ENCODE data around the gene BEND7.

The BEND7 gene

GRCh38 chr10:13457958-13458686, 70.7 kb downstream of the BEND7 start:
- Histone ChIP-seq H3K27me3 (replicated peaks; ENCODE audit: control insufficient read depth, insufficient read depth, low read length, poor library complexity, severe bottlenecking) (no peaks in the 10 kb centered on the region), H3K36me3 (ENCODE audit: control insufficient read depth, insufficient read depth, low read length) (no peaks in the 10 kb centered on the region), H3K9me3 (ENCODE audit: control insufficient read depth, low read length) (no peaks in the 10 kb centered on the region), H3K4me1 (ENCODE audit: control insufficient read depth, insufficient read depth, low read length, poor library complexity, severe bottlenecking) (no peaks in the 10 kb centered on the region), H3K27ac (ENCODE audit: insufficient read depth, low read length, poor library complexity, severe bottlenecking) (no peak overlapping the region), H3K4me3 (ENCODE audit: insufficient read depth, low read depth, low read length, poor library complexity, severe bottlenecking) (no peak overlapping the region)
- DNase-seq: no peak

GRCh38 chr10:13453896-13454295, 74.9 kb downstream of the BEND7 start:
- no peaks in the 10 kb centered on the region for H3K4me1 ChIP-seq (ENCODE audit: control insufficient read depth, insufficient read depth, low read length, poor library complexity, severe bottlenecking)
- H3K27ac ChIP-seq (ENCODE audit: insufficient read depth, low read length, poor library complexity, severe bottlenecking): no peak overlapping the region
- H3K36me3 ChIP-seq (ENCODE audit: control insufficient read depth, insufficient read depth, low read length): no peaks in the 10 kb centered on the region
- no peaks in the 10 kb centered on the region for H3K27me3 ChIP-seq (replicated peaks; ENCODE audit: control insufficient read depth, insufficient read depth, low read length, poor library complexity, severe bottlenecking)
- H3K9me3 ChIP-seq (ENCODE audit: control insufficient read depth, low read length): no peaks in the 10 kb centered on the region
- no peak for DNase-seq
- no peak overlapping the region for H3K4me3 ChIP-seq (ENCODE audit: insufficient read depth, low read depth, low read length, poor library complexity, severe bottlenecking)

- H3K4me1 ChIP-seq (ENCODE audit: control insufficient read depth, insufficient read depth, low read length, poor library complexity, severe bottlenecking): no peaks in the 10 kb centered on the region
- no peak for DNase-seq
- no peaks in the 10 kb centered on the region for H3K36me3 ChIP-seq (ENCODE audit: control insufficient read depth, insufficient read depth, low read length)
- no peak overlapping the region for H3K4me3 ChIP-seq (ENCODE audit: insufficient read depth, low read depth, low read length, poor library complexity, severe bottlenecking)
- H3K27me3 ChIP-seq (replicated peaks; ENCODE audit: control insufficient read depth, insufficient read depth, low read length, poor library complexity, severe bottlenecking): no peaks in the 10 kb centered on the region
- no peaks in the 10 kb centered on the region for H3K9me3 ChIP-seq (ENCODE audit: control insufficient read depth, low read length)
- no peak overlapping the region for H3K27ac ChIP-seq (ENCODE audit: insufficient read depth, low read length, poor library complexity, severe bottlenecking)
Observed at GRCh38 chr10:13450069-13450468, 78.7 kb downstream of the BEND7 start.

- DNase-seq: no peak
- Histone ChIP-seq H3K27ac (ENCODE audit: insufficient read depth, low read length, poor library complexity, severe bottlenecking) (no peak overlapping the region), H3K4me3 (ENCODE audit: insufficient read depth, low read depth, low read length, poor library complexity, severe bottlenecking) (no peak overlapping the region), H3K9me3 (ENCODE audit: control insufficient read depth, low read length) (no peaks in the 10 kb centered on the region), H3K36me3 (ENCODE audit: control insufficient read depth, insufficient read depth, low read length) (no peaks in the 10 kb centered on the region), H3K4me1 (ENCODE audit: control insufficient read depth, insufficient read depth, low read length, poor library complexity, severe bottlenecking) (no peaks in the 10 kb centered on the region), H3K27me3 (replicated peaks; ENCODE audit: control insufficient read depth, insufficient read depth, low read length, poor library complexity, severe bottlenecking) (no peaks in the 10 kb centered on the region)
Observed at GRCh38 chr10:13449296-13449695, 79.5 kb downstream of the BEND7 start.

GRCh38 chr10:13448216-13448615, 80.6 kb downstream of the BEND7 start:
- H3K36me3 ChIP-seq (ENCODE audit: control insufficient read depth, insufficient read depth, low read length): no peaks in the 10 kb centered on the region
- no peak overlapping the region for H3K4me3 ChIP-seq (ENCODE audit: insufficient read depth, low read depth, low read length, poor library complexity, severe bottlenecking)
- H3K9me3 ChIP-seq (ENCODE audit: control insufficient read depth, low read length): no peaks in the 10 kb centered on the region
- no peak overlapping the region for H3K27ac ChIP-seq (ENCODE audit: insufficient read depth, low read length, poor library complexity, severe bottlenecking)
- no peaks in the 10 kb centered on the region for H3K4me1 ChIP-seq (ENCODE audit: control insufficient read depth, insufficient read depth, low read length, poor library complexity, severe bottlenecking)
- H3K27me3 ChIP-seq (replicated peaks; ENCODE audit: control insufficient read depth, insufficient read depth, low read length, poor library complexity, severe bottlenecking): no peaks in the 10 kb centered on the region
- DNase-seq: no peak

GRCh38 chr10:13445656-13446400, 83.0 kb downstream of the BEND7 start:
- no peak for DNase-seq
- Histone ChIP-seq H3K27me3 (replicated peaks; ENCODE audit: control insufficient read depth, insufficient read depth, low read length, poor library complexity, severe bottlenecking) (peaks cover 5% of the 10 kb centered on the region), H3K9me3 (ENCODE audit: control insufficient read depth, low read length) (no peaks in the 10 kb centered on the region), H3K27ac (ENCODE audit: insufficient read depth, low read length, poor library complexity, severe bottlenecking) (no peak overlapping the region), H3K36me3 (ENCODE audit: control insufficient read depth, insufficient read depth, low read length) (no peaks in the 10 kb centered on the region), H3K4me1 (ENCODE audit: control insufficient read depth, insufficient read depth, low read length, poor library complexity, severe bottlenecking) (no peaks in the 10 kb centered on the region), H3K4me3 (ENCODE audit: insufficient read depth, low read depth, low read length, poor library complexity, severe bottlenecking) (no peak overlapping the region)

- Histone ChIP-seq H3K9me3 (ENCODE audit: control insufficient read depth, low read length) (no peaks in the 10 kb centered on the region), H3K36me3 (ENCODE audit: control insufficient read depth, insufficient read depth, low read length) (no peaks in the 10 kb centered on the region), H3K27me3 (replicated peaks; ENCODE audit: control insufficient read depth, insufficient read depth, low read length, poor library complexity, severe bottlenecking) (peaks cover 14% of the 10 kb centered on the region), H3K4me1 (ENCODE audit: control insufficient read depth, insufficient read depth, low read length, poor library complexity, severe bottlenecking) (peaks cover 7% of the 10 kb centered on the region), H3K4me3 (ENCODE audit: insufficient read depth, low read depth, low read length, poor library complexity, severe bottlenecking) (no peak overlapping the region), H3K27ac (ENCODE audit: insufficient read depth, low read length, poor library complexity, severe bottlenecking) (no peak overlapping the region)
- no peak for DNase-seq
Observed at GRCh38 chr10:13441476-13441875, 87.3 kb downstream of the BEND7 start.

GRCh38 chr10:13440185-13441061, 88.4 kb downstream of the BEND7 start:
- peaks cover 14% of the 10 kb centered on the region for H3K27me3 ChIP-seq (replicated peaks; ENCODE audit: control insufficient read depth, insufficient read depth, low read length, poor library complexity, severe bottlenecking)
- DNase-seq: peak; percentile 24 to 31 (median 30)
- H3K36me3 ChIP-seq (ENCODE audit: control insufficient read depth, insufficient read depth, low read length): no peaks in the 10 kb centered on the region
- H3K4me1 ChIP-seq (ENCODE audit: control insufficient read depth, insufficient read depth, low read length, poor library complexity, severe bottlenecking): peaks cover 7% of the 10 kb centered on the region
- peak overlapping the region; percentile 49 for H3K4me3 ChIP-seq (ENCODE audit: insufficient read depth, low read depth, low read length, poor library complexity, severe bottlenecking)
- H3K27ac ChIP-seq (ENCODE audit: insufficient read depth, low read length, poor library complexity, severe bottlenecking): no peak overlapping the region
- H3K9me3 ChIP-seq (ENCODE audit: control insufficient read depth, low read length): no peaks in the 10 kb centered on the region

- no peak for DNase-seq
- H3K27ac ChIP-seq (ENCODE audit: insufficient read depth, low read length, poor library complexity, severe bottlenecking): no peak overlapping the region
- H3K27me3 ChIP-seq (replicated peaks; ENCODE audit: control insufficient read depth, insufficient read depth, low read length, poor library complexity, severe bottlenecking): peaks cover 14% of the 10 kb centered on the region
- H3K4me1 ChIP-seq (ENCODE audit: control insufficient read depth, insufficient read depth, low read length, poor library complexity, severe bottlenecking): peaks cover 7% of the 10 kb centered on the region
- no peaks in the 10 kb centered on the region for H3K36me3 ChIP-seq (ENCODE audit: control insufficient read depth, insufficient read depth, low read length)
- H3K4me3 ChIP-seq (ENCODE audit: insufficient read depth, low read depth, low read length, poor library complexity, severe bottlenecking): peak overlapping the region; percentile 49
- no peaks in the 10 kb centered on the region for H3K9me3 ChIP-seq (ENCODE audit: control insufficient read depth, low read length)
Observed at GRCh38 chr10:13439313-13440184, 89.3 kb downstream of the BEND7 start.

Measured in effector memory CD4-positive, alpha-beta T cell (primary cell).